HG03432 (cell line): ENCODE data around the gene FOSB.
"Not testable (repeated sequence)": the region's sequence is repeated elsewhere in the genome, so short reads cannot be mapped to it uniquely, and the experiment has no call there.

Experiments
- ATAC-seq: cut with Tn5 transposase; IDR thresholded peaks from one replicate; pipeline ENCODE4 v1.9.1; 2021; ENCODE audit warnings: mild to moderate bottlenecking, moderate library complexity; ENCODE audit not compliant: unreplicated experiment

Gene FOSB

DNA sequence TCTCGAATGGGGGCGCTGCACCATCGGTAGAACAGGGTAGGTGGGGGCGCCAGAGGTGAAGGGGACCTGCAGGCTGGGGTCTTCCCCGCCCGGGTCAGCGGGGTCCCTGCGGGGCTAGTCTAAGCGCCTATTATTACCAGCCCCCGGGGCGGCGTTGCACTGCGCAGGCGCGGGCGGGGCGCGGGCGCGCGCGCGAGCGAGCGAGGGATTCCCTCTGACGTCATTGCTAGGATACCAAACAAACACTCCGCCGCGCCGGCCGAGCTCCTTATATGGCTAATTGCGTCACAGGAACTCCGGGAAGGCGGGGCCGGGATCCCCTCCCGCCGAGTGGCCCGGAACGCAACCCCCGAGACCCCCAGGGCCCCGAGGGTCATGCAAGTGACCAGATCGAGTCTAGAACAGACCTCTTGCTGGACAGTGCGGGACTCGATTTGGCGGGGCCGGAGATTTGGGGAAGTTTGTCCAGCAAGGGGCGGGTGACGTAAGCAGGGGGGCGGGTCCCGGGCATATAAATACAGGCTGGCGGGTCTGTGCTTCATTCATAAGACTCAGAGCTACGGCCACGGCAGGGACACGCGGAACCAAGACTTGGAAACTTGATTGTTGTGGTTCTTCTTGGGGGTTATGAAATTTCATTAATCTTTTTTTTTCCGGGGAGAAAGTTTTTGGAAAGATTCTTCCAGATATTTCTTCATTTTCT is at the start of gene FOSB:
Gene FOSB, plus strand, starts transcription at position 541 of the 703 bp plus-strand sequence. CDS start 591 bp downstream, outside the sequence.
- peak; percentile 39 for ATAC-seq

DNA sequence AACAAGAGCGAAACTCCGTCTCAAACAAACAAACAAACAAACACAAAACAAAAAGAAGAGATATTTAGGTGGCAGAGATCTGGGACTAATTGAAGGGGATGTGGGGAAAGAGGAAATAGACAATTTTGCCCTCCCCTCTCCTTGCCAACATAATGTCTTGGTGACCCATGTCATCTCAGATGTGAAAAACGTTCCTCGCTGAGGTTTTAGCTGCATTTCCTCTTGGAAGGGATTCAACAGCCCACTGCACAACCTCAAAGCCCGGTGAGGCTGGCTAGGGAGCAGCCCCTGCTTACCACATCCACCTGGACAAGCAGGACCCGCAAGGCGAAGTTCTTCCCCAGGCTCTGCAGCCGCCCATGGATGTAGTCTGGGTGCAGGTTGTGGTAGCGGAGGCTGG is 49.0 kb upstream of the FOSB start:
- no peak for ATAC-seq

DNA sequence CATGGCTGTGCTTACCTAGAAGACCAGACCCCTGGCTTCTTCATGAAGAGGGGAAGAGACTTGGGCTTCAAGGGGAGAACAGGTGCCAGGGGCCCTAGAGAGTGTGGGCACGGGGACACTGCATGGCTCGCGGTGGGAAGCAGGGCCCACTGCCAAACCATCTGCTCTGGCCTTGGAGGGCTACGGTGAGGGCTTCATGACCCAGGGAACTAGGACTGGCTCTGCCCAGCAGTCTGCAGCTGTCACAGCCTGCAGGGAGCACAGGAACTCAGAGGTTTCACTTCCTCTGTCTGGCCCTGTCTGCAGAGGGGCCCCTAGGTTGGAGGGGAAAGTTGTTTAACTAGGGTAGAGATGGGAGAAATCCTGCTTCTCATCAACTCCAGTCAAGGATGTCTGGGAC is 48.4 kb upstream of the FOSB start:
- peak; percentile 45 for ATAC-seq

DNA sequence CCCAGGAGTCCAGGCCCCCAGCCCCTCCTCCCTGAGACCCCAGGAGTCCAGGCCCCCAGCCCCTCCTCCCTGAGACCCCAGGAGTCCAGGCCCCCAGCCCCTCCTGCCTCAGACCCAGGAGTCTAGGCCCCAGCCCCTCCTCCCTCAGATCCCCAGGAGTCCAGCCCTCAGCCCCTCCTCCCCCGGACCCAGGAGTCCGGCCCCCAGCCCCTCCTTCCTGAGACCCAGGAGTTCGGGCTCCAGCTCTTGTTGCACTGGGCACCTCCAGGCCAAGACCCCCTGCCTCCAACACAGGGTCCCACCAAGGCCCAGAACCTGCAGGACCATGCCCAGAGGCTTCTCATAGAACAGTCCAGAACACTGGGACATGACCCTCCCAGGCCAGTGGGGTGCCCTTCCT is 47.9 kb upstream of the FOSB start:
- no peak for ATAC-seq

DNA sequence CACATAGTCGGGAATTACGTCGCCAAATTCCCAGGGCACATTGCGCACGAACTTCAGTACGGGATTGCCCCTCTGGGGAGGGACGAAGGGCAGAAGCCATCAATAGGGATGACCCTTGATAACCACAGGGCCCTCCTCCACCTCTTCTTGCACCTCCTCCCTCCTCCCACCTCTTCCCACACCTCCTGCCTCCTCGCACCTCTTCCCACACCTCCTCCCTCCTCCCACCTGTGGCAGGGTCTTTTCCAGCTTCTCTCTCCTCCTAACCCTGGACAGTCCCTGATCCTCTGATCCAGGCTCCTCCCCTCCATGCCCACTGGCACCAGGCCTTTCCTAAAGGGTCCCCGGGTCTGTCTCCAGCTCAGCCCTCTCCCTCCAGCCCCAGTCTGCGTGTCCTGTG is 47.4 kb upstream of the FOSB start:
- ATAC-seq = no peak

DNA sequence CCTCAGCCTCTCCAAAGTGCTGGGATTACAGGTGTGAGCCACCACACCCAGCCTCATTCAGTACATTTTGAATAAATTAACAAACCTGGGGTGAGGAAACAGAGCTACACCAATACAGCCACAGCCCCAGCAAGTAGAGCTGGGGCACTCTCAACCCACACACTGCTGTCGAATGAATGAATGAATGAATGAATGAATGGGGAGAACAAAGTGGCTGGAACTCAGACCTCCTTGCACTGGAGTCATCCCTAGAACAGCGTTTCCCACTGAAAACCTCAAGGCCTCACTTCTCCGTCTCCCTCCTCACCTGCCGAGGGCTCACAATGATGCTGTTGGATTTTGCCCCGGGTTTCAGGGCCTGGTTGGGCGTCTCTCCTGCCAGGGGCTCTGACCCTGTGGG is 46.9 kb upstream of the FOSB start:
- no peak for ATAC-seq

DNA sequence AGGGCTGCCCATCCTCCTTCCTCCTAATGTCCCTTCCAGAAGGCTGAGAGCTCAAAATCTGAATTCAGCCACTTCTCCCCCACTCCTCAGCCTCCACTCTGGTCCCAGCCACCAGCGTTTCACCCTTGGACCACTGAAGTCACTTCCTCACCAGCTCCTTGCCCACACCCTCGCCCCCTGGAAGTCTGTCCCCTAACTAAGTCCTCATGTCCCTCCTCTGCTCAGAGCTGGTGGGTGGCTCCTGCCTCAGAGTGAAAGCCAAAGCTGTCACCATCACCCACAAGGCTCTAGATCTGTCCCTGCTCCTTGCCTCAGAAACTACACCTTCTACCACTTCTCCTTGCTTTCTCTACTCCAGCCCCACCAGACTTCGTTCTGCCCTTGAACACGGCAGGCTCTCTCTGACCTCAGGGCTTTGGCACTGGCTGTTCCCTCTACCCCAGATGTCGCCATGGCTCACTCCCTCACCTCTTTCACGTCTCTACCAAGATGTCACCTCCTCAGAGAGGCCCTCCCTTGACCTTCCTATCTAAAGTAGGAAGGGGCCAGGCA is 45.8 kb upstream of the FOSB start:
- ATAC-seq = no peak

DNA sequence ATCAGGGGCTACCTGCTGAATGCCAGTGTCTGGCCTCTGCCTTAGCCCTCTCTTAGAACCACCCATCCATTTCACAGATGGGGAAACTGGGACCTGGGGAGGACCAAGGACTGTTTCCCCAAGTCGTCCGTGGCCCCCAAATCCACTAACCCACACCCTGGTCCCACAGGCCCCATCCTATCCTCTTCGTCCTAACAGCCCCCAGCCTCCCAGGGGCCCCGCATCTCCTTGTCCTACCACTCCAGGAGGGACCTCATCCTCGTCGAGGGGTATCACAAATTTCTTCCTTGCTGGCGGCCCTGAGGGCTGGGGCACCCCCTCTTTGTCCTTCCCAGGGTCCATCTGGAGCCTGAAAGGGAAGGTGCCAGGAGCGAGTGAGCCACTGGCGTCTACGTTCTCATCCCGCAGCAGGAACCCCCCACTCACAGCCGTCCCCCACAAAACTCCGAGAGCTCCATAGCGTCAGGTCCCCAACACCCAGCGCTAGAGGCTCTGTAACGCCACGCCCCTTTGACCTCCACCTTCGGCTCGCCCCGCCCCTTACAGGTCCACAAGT is 44.7 kb upstream of the FOSB start:
- ATAC-seq = no peak

DNA sequence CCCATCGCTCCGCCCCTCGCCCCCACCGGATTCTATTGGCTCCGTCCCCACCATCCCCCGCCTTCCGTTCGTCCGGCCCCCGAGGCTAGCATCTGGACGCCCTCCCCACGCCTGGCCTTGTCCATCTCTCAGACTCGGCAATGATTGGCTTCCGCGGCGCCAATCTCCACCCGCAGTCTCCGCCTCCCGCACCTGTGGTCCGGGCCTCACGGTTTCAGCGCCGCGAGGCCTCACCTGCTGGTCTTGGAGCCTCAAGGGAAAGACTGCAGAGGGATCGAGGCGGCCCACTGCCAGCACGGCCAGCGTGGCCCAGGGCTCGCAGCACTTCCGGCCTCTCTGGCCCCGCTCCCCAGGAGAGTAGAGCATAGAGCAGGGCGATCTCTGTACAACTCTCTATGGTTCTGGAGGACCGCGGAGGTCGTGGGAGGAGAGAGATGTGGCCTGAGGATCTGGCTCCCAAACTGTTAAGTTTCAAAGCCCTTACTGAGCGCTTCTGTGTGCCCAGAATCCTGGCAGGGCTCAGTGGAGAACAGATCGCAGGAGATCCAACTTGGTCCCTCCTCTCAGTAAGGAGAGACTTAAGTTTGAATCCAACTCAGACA is 44.1 kb upstream of the FOSB start, which contains the start of gene ERCC1:
Gene ERCC1, minus strand, starts transcription at position 329 of the 602 bp plus-strand sequence. CDS start 543 bp downstream, outside the sequence.
- ATAC-seq = peak; percentile 74

DNA sequence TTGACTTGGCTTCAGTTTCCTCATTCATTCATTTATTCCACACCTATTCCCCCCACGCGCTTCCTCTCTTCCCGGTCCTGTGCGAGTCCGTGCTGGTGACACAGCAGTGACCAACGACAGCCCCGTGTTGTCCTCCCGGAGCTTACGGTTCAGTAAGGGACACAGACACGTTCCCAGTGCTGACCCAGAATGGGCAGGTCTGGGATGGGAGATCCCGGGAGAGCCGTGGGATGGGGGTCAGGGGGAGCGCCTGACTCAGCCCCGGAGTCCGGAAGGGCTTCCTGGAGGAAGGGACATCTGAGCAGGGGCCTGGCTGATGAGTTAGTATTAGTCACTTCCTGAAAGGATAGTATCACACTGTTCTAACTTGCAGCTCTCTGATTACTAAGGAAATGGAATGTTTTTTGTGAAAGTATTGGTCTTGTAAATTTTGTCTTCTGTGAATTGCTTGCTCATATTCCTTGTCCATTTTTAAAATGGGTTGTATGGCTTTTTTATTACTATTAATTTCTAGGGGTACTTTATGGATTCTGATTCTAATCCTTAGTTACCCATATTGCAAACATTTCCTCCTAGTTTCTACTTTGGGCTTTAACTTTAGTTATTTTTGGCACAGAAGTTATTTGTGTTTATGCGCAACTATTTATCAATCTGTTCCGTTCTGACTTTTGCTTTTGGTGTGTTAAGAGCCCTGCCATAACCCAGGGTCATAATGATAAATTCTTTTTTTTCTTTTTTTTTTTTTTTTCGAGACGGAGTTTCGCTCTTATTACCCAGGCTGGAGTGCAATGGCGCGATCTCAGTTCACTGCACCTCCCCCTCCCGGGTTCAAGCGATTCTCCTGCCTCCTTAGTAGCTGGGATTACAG is 43.4 kb upstream of the FOSB start:
- no peak for ATAC-seq

DNA sequence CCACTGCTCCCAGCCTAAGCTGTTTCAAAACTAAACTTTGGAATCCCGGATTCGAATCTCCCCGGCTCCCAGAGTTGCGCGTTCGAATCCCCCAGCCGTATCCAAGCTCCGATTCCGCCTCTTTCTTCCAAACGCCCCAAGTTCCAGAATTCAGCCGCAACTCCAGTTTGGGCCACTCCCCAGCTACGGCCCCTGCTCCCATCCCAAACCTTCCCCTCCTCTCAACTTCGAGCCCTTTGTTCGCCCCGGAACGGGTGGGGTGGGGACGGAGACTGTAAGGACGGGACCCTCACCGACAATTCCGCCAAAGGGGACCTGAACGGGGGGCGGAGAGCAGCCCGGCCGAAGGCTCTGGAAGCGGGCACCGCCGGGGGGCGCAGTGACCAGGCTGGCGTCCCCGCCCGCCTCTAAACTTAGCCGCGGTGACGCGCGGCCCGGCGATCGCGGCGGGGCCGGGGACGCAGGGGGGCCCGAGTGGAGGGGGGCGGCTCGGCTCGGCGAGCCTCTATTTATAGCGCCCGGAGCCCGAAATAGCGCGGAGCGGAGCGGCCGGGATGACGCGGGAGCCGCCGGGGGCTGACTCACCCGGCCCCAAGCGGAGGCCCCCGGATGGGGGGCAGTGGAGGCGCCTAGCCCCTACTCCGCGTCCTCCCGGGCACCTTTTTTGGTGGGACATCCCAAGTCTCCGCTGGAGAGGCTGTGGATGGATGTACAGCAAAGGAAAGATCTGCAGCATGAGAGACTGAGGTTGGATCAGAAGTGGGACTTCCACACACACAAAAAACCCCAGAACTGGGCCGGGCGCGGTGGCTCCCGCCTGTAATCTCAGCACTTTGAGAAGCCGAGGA is 39.2 kb upstream of the FOSB start:
- no peak for ATAC-seq

DNA sequence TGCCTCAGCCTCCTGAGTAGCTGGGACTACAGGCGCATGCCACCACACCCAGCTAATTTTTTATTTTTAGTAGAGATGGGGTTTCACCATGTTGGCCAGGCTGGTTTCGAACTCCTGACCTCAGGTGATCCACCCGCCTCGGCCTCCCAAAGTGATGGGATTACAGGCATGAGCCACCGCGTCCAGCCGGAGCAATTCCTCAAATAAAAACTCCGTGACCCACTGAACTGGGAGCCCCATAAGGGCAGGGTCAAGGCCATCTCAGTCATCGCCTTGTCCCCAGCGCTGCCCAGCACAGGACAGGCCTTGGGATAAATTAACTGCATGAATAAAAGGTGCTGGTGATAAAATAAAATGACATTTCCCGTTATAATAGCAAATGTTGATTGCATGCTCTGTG is 37.9 kb upstream of the FOSB start:
- ATAC-seq = not testable (repeated sequence)

DNA sequence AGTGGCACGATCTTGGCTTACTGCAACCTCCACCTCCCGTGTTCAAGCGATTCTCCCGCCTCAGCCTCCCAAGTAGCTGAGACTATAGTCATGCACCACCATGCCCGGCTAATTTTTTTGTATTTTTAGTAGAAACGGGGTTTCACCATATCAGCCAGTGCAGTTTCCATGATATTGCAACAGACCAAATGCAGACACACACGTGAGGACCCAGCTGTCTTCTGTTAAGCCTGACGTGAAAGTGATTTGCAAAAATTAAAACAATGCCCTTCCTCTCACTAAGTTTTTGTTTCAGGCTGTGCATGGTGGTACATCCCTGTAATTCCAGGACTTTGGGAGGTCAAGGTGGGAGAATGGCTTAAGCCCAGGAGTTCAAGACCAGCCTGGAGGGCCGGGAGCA is 36.8 kb upstream of the FOSB start:
- ATAC-seq = not testable (repeated sequence)

DNA sequence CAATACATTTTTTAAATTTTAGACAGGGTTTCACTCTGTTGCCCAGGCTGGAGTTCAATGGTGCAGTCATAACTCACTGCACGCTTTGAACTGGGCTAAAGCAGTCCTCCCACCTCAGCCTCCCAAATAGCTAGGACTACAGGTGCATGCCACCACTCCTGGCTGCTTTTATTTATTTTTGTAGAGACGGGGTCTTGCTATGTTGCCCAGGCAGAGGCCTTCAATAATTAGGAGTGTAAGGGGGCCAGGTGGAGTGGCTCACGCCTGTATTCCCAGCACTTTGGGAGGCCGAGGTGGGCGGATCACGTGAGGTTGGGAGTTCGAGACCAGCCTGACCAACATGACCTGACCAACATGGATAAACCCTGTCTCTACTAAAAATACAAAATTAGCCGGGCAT is 35.3 kb upstream of the FOSB start:
- not testable (repeated sequence) for ATAC-seq

DNA sequence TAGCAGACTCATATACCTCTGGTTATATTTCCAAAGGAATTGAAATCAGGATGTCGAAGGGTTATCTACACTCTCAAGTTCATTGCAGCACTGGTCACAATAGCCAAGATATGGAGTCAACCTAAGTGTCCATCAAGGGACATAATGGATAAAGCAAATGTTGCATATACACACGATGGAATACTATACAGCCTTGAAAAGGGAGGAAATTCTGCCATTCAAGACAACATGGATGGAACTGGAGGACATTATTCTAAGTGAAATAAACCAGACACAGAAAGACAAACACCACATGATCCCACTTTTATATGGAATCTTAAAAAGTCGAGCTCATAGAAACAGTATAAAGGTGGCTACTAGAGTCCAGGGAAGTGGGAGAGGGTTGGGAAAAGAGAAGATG is 30.5 kb upstream of the FOSB start:
- no peak for ATAC-seq

DNA sequence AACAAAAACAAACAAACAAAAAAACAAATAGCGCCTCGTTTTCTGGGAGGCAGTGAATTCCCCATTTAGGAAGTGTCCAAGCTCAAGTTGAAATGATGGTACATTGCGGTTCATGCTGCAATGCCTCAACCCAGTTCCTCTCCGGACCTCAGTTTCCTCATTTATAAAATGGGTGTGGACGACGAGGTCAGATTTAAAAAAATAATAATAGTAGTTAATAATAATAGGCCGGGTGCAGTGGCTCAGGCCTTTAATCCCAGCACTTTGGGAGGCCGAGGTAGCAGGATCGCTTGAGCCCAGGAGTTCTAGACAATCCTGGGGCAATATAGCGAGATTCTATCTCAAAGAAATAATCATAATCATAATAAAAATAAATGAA is 28.6 kb upstream of the FOSB start:
- ATAC-seq = no peak

DNA sequence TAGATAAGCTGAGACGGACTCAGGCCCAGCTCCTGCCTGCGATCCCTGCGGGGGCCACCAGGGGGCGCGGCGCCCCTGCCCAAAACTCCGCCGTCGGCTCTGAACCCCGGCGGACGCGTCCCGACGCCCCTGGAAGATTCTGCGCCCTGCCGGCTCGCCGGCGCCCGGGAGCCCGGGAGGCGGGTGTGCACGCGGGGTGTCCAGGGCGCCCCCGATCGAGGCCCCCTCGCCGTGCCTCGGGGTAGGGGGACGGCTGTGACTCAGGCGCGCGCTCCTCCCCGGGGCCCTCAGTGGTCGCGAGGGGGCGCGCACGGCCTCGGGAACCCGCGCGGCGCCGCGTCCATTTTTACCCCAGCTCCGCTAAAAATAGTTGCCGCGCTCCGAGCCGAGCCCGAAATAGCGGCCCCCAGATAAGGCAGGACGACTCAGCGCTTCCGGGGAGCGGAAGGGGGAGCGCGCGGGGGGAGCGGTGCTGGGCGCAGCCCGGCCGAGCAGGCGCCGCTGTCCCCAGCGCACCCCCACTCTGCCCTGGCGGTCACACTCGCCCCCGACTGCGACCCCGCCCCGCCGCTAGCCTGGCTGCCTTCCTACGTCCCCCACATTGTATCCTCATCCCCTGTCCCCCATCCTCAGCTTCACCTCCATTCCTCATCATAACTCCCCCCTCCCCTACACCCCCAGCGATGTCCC is 28.1 kb upstream of the FOSB start:
- ATAC-seq = peak; percentile 59

DNA sequence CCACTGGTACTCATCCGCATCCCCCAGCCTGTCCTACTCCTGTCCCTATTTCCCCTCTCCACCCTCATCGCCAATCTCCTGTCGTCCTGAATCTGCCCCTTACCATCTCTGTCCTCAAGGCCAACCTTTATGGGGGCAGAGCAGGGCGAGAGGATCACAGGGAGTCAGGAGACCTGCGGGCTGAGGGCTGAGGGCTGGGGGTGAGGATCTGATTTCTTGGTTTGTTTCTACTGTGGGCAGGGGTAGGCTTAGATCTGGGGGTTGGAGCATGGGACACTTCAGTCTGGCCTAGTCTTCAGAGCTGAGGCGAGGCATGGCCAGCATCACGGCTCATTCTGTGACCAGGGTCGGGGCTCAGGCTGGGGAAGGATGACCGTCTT is 27.5 kb upstream of the FOSB start:
- no peak for ATAC-seq

DNA sequence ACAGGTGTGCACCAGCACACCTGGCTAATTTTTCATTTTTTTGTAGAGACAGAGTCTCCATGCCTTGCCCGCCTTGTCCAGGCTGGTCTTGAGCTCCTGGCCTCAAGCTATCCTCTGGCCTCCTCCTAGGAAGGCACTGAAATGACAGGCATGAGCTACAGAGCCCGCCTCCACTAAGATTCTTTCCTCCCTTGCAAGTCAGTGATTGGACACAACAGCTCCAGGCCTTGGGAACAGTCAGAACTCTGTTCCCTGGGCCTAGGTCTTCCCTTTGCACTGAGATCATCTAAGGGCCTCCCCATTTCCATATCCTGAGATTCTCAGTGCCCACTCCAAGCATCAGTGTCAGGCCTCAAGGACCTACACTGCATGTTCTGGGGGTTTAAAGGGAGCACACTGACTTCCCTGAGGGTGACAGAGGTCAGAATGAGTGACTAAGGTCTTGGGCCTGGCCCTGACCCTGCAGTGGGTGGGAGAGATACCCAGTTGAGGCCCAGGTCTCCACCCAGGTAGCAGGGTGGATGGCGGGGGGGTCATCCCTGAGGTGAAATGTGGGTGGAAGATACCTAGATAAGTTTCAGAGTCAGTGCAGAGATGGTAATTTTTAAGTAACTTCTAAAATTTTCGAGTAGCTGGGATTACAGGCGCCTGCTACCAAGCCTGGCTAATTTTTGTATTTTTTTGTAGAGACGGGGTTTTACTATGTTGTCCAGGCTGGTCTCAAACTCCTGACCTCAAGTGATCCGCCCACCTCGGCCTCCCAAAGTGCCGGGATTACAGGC is 26.7 kb upstream of the FOSB start:
- no peak for ATAC-seq
